Measurements from ENCODE around the gene LPAR5. TPM values are rescaled to one million over a fixed set of nuclear protein-coding genes. Genes with fewer than 3 reads are reported as not detected.
"Not testable (repeated sequence)": the region's sequence is repeated elsewhere in the genome, so short reads cannot be mapped to it uniquely, and the experiment has no call there.

Gene LPAR5
- total RNA-seq, 1 donor from 2014 or later = 0.57 TPM

- Mint-ChIP-seq H3K4me3 (ENCODE audit: unreplicated experiment) (peak overlapping the region; percentile 89), H3K27ac (ENCODE audit: unreplicated experiment) (peak overlapping the region; percentile 88), H3K4me1 (ENCODE audit: low read depth) (peaks cover 41% of the 10 kb centered on the region), H3K36me3 (ENCODE audit: low read depth) (peaks cover 32% of the 10 kb centered on the region), H3K27me3 (ENCODE audit: low read depth) (no peaks in the 10 kb centered on the region), H3K9me3 (ENCODE audit: low read depth) (no peaks in the 10 kb centered on the region)
- no peak for DNase-seq (ENCODE audit: low spot score)
- no peak for TF ChIP-seq CTCF (IDR thresholded peaks at IDR 0.05)
Measured at GRCh38 chr12:6602526-6602925, 33.2 kb downstream of the LPAR5 start.

GRCh38 chr12:6595673-6596072 is 40.1 kb downstream of the LPAR5 start:
- H3K9me3 Mint-ChIP-seq (ENCODE audit: low read depth); H3K4me3 Mint-ChIP-seq (ENCODE audit: unreplicated experiment); H3K4me1 Mint-ChIP-seq (ENCODE audit: low read depth); H3K27me3 Mint-ChIP-seq (ENCODE audit: low read depth); H3K27ac Mint-ChIP-seq (ENCODE audit: unreplicated experiment); DNase-seq (ENCODE audit: low spot score): not testable (repeated sequence)
- H3K36me3 Mint-ChIP-seq (ENCODE audit: low read depth) = peaks cover 64% of the 10 kb centered on the region

- no peaks in the 10 kb centered on the region for H3K4me1 Mint-ChIP-seq (ENCODE audit: low read depth)
- H3K36me3 Mint-ChIP-seq (ENCODE audit: low read depth) = peaks cover 63% of the 10 kb centered on the region
- H3K27me3 Mint-ChIP-seq (ENCODE audit: low read depth) = no peaks in the 10 kb centered on the region
- no peak for TF ChIP-seq CTCF (IDR thresholded peaks at IDR 0.05)
- H3K4me3 Mint-ChIP-seq (ENCODE audit: unreplicated experiment) = no peak overlapping the region
- DNase-seq (ENCODE audit: low spot score) = no peak
- H3K27ac Mint-ChIP-seq (ENCODE audit: unreplicated experiment) = no peak overlapping the region
- no peaks in the 10 kb centered on the region for H3K9me3 Mint-ChIP-seq (ENCODE audit: low read depth)
Measured at GRCh38 chr12:6592087-6592486, 43.7 kb downstream of the LPAR5 start.

- not testable (repeated sequence) for H3K4me3 Mint-ChIP-seq (ENCODE audit: unreplicated experiment); H3K27me3 Mint-ChIP-seq (ENCODE audit: low read depth); H3K4me1 Mint-ChIP-seq (ENCODE audit: low read depth); H3K9me3 Mint-ChIP-seq (ENCODE audit: low read depth); DNase-seq (ENCODE audit: low spot score); H3K27ac Mint-ChIP-seq (ENCODE audit: unreplicated experiment)
- peaks cover 45% of the 10 kb centered on the region for H3K36me3 Mint-ChIP-seq (ENCODE audit: low read depth)
Measured at GRCh38 chr12:6586569-6586968, 49.2 kb downstream of the LPAR5 start.

- Mint-ChIP-seq H3K4me3 (ENCODE audit: unreplicated experiment) (no peak overlapping the region), H3K4me1 (ENCODE audit: low read depth) (no peaks in the 10 kb centered on the region), H3K36me3 (ENCODE audit: low read depth) (peaks cover 48% of the 10 kb centered on the region), H3K27me3 (ENCODE audit: low read depth) (no peaks in the 10 kb centered on the region), H3K9me3 (ENCODE audit: low read depth) (no peaks in the 10 kb centered on the region), H3K27ac (ENCODE audit: unreplicated experiment) (no peak overlapping the region)
- no peak for TF ChIP-seq CTCF (IDR thresholded peaks at IDR 0.05)
- DNase-seq (ENCODE audit: low spot score) = no peak
Measured at GRCh38 chr12:6584293-6584692, 51.5 kb downstream of the LPAR5 start.

- Mint-ChIP-seq H3K27ac (ENCODE audit: unreplicated experiment) (no peak overlapping the region), H3K9me3 (ENCODE audit: low read depth) (no peaks in the 10 kb centered on the region), H3K4me1 (ENCODE audit: low read depth) (no peaks in the 10 kb centered on the region), H3K4me3 (ENCODE audit: unreplicated experiment) (no peak overlapping the region), H3K36me3 (ENCODE audit: low read depth) (peaks cover 52% of the 10 kb centered on the region), H3K27me3 (ENCODE audit: low read depth) (no peaks in the 10 kb centered on the region)
- DNase-seq (ENCODE audit: low spot score) = no peak
- TF ChIP-seq CTCF (IDR thresholded peaks at IDR 0.05) = no peak
Measured at GRCh38 chr12:6582959-6583358, 52.8 kb downstream of the LPAR5 start.

Data from chondrocyte (in vitro differentiated cells).